Ureter (tissue), 1 donor: ENCODE data around the gene PRKG1. TPM values are rescaled to one million over a fixed set of nuclear protein-coding genes. Genes with fewer than 3 reads are reported as not detected.

Experiments used
- DNase-seq: peaks from one replicate; pipeline ENCODE4 v3.0.0-alpha.2; 2020; ENCODE audit warnings: low spot score
- total RNA-seq: library from RNA; stranded (reverse); gene quantifications from one replicate; pipeline ENCODE4 v1.2.4, GENCODE V29; 2023
- donor health status: DM: yes; HTN: yes; CAD: no.

PRKG1 gene
- total RNA-seq, result 25.4 TPM

DNA sequence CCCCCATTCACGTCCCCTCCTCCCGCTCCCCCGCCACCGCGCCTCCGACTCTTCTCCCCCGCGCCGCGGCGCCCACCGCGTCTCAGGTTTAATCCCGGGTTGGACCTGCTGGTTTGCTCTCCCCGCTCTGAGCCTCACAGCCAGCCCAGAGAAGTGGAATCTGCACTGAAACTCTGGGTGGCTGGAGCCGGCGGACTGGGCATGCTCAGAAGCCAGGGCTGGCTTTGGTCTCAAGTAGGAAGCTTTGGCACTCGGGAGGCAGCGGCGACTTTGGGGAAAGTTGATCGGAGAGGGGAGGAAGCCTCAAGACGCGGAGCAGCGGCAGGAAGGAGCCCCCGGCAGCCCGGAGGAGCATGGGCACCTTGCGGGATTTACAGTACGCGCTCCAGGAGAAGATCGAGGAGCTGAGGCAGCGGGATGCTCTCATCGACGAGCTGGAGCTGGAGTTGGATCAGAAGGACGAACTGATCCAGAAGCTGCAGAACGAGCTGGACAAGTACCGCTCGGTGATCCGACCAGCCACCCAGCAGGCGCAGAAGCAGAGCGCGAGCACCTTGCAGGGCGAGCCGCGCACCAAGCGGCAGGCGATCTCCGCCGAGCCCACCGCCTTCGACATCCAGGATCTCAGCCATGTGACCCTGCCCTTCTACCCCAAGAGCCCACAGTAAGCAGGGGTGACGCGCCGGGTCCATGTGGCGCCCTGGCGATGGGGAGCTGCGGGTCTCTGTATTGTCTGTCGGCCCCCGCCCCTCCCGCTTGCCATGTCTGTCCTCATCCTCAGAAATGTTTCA is at the start of gene PRKG1:
PRKG1 (plus strand) TSS at position 250 of the 791 bp plus-strand sequence.
- DNase-seq, result peak; percentile 84

DNA sequence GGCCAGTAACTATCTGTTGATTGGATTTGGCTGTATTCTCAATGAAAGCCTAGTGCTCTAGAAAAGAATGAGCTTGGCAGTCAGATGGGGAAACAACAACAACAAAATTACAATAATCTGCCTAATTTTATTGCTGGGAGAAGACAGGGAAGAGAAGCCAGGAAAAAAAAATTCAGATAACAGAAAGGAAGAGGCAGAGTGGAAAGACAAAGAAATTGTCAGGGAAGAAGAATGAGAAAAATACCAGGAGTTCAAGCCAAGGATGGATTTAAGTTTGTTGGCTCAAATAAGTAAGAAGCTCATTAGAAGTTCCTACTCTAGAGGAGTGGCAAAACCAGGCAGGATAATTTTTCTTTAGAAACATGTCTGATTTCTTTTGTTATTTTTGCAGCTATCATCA is 45.9 kb upstream of the PRKG1 start:
- DNase-seq, result no peak

DNA sequence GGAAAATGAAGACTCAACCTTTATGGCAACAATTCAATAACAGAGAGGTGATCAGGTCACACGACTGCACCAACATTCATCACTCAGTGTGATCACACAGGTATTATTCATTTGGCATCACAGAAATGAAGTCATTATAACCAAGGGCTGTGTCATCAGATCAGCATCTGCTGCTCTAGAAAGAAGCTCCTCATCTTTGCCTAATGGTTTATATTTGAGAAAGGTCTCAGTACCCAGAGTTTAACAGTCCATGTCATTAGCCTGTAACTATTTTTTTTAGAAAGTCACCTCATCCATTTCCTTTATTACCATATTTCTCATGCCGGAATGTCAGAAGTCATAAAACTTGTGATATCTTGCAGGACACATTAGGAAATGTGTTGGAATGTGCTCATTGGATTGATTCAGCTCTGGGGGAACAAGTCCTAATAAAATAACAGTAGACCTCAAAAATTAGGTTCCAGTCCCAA is 45.1 kb upstream of the PRKG1 start:
- no peak for DNase-seq

DNA sequence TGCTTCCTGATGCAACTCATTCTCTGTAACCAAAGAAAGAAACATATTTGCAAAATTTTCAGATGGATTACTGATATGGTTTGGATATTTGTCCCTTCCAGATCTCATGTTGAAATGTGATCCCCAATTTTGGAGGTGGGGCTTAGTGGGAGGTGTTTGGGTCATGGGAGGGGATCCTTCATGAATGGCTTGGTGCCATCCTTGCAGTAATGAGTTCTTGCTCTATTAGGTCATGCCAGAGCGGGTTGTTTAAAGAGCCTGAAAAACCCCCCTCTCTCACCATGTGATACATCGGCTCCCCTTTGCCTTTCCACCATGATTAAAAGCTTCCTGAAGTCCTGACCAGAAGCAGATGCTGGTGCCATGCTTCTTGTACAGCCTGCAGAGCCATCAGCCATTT is 43.8 kb upstream of the PRKG1 start:
- no peak for DNase-seq

DNA sequence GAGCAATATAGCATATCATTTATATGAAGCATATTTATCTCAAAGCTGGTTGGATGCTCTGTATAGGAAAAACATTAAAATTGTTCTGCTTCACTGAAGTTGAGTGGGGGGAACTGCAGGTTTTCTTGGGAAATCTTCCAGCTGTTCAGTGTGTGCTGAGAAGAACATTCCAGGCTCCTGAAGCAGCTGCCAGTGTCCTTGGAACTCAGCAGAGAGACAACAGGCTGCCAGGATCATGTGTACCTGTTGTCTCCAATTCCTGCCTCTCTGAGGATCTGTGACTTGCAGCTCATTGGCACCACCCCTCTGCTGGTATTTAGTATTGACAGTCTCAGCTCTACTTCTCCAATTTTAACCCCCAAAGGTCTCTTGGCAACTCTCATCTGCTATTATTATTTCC is 42.3 kb upstream of the PRKG1 start:
- no peak for DNase-seq

DNA sequence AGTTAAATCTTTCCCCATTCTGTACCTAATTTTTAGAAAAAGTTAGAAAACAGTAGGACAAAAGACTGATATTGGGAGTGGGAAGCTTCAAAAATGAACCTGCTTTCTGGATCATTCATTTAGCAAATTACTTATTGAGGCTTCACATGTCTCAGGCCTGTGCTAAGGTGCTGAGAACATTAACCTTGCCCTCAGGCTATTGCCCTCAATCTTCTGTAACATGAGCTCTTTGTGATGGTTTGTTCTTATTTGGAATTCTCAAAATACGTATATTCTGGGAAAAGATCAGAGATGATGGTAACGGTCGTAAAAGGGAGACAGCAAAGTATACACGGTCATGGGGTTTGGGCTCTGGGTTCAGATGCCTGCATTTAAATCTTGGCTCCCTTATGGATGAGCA is 39.5 kb upstream of the PRKG1 start:
- DNase-seq, result no peak

DNA sequence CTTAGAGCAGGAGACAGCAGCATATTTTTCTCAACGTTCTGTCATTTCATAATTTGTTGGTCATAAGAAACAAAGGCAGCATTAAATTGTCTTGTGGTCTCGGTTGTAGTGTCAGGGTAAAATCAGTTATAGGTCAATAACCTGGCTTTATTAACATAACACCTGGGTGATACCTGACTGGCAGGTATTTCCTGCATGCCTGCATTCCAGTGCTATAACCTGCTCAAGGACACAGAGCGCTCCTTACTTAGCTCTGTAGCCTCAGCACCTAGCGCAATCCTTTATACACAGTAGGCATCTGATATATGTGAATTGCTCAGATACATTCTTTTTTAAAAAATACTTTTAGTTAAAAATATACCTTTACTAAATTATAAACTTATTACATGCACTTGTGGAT is 38.9 kb upstream of the PRKG1 start:
- peak; percentile 78 for DNase-seq

DNA sequence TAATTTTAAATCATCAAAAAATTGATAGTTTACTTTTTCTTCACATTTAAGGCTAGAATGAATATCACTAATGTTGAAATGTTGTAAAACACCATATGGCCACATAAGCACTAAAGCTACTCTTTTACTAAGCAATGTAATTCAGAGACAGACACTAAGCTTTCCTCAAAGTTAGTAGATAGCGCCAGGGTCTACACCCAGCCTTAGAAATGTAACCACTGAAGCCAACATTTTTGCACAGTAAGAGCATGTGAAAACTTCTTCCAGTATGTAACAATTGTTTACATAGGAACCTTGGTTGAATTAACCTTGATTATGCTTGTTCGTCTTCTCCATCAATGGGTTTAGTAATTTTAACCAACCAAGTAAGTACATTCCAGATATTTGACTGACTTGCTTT is 28.4 kb upstream of the PRKG1 start:
- no peak for DNase-seq

DNA sequence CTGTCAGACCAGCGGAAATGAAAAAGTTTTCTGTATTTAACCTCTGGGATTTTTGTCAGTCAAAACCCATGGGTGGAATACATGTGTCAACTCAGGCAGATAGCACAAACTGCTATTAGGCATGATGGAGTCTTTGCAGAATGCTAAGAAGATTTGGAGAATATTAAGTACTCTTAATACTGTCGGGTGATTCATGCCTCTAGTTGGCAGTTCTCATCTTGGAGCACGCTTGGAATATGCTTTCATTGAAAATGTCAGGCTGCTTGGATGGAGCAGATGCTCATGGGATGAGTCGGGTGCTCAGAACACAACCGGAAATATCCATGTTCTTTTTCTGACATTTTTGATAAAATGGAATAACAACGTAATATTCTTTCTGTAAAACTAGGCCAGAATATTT is 27.6 kb upstream of the PRKG1 start:
- no peak for DNase-seq

DNA sequence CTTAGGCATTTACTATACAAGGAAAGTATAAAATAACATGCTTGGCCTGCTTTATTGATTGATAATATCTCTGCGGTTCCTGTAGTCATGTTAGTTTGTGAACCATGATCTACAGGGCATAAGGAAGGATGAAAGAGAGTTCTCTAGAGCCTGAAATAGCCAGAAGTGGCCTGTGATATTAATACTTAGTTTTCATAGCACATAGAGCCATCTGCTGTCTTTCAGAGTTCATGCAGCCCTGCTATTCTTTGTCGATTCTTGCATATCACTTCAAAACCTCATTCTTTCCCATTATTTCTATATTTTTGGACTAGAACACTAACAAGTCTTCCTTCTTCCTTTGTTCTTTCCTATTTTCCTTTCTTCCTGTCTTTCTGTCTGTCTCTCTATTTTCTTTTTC is 26.4 kb upstream of the PRKG1 start:
- DNase-seq, result no peak

DNA sequence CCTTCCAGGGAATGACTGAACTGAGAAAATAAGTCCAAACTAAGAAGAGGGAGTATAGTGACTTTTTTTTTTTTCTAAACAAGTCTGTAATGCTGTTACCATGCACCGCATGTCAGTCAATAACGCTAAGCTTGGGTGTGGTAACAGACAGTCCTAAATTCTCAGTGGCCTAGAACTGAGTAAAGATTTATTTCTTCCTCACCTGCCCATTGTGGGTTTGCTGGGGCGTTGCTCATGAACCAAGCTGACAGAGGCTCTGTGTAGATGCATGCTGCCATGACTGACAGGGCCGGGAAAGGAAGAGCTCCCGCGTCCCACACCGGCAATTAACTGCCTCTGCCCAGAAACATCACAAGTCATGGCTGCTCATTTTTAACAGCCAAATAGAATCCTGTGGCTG is 25.5 kb upstream of the PRKG1 start:
- DNase-seq, result no peak

DNA sequence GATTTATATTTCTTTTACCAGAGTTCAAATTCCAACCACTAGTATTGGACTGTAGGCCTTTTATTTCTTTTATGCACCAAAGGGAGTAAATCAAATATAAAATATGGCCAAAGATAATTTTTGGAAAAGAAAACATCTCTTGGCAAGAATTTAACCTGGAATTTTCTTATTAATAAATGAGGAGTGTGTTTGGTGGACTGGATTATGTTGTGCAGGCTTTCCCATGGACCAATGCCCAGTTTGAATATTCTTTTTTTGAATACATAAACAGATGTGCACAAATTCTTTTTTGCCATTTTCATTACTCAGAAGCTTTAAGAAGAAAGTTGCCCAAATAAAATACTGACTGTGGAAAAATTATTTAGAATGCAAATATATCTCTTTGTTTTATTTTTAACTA is 22.1 kb upstream of the PRKG1 start:
- no peak for DNase-seq

DNA sequence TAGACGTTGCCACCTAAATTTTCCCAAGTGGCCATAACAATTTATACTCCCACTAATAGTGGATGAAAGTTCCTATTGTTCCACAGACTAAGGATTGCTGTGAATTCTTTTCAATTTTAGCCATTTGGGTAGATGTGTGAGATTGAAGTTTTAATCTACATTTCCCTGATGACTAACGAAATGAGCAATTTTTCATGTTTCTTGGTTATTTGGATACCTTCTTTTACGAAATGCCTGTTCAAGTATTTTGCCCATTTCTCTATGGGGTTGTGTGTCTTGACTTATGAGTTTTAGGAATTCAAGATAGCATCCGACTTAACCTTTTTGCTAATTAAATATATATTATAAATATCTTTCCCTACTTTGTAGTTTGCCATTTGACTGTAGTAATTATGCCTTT is 16.4 kb upstream of the PRKG1 start:
- no peak for DNase-seq

DNA sequence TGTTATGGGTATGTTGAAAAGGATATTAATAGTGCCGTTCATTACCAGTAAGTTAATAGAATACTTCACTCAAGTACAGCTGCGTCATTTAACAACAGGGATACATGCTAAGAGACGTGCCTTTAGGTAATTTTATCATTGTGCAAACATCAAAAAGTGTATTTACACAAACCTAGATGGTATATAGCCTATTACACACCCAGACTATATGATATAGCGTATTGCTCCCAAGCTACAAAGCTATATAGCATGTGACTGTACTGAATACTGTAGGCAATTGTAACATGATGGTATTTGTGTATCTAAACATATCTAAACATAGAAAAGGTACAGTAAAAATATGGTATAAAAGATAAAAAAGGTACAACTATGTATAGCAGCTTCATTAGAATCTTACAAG is 11.1 kb upstream of the PRKG1 start:
- DNase-seq, result no peak

DNA sequence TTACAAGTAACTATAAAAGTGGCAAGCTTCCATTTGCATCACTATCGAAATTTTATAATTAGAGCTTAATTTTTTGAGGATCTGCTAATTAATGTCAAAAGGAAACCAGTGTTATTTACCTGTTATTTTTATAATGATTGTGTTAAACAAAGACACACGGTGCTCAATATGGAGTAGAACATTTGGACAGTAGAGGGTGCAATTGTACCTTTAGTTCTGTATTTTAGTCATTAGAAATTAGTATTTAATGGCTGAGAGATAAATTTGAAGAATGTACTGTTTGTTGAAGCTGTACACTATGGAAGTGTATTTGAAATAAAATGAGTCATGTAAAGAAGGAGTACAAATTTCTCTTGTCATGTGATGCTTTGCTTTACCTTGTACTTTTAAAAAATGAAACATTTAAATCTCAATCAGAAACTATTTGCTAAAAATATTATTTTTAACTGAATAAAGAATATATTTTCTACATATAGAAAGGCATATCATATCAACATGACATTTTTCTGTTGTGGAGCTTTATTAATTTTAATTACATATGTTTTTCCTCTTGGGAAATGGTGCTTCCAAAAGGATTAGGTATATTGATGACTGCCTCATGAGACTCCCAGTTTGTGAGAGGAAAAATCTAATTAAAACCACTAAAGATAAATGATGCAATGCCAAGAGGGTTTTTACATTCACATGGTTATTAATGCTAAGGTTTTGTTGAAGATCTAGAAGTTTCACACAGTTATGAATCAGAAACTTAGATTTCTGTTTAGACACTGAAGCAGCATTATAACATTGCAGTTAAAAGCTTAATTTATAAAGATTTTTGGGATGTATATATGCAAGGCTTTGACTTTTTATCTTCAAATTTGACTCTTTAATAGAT is 10.4 kb upstream of the PRKG1 start:
- no peak for DNase-seq

DNA sequence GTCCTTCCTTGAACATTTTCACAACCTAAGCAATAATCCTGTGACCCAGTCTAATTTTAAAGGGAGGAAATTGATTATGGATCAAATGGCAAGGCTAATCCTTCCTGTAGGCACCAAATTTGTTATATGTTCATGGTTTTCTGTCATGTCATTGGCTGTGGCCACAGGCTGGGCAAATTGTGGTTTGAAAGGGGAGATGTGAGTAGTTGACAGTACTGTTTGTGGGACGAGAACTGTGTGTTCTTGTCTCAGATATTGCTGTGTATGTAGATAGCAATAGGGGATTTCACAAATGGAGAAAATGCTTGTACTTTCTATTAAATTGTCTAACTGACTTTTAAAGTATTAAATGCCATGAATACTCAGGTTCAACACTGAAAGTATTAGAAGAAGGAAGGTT is 8.1 kb upstream of the PRKG1 start:
- no peak for DNase-seq

DNA sequence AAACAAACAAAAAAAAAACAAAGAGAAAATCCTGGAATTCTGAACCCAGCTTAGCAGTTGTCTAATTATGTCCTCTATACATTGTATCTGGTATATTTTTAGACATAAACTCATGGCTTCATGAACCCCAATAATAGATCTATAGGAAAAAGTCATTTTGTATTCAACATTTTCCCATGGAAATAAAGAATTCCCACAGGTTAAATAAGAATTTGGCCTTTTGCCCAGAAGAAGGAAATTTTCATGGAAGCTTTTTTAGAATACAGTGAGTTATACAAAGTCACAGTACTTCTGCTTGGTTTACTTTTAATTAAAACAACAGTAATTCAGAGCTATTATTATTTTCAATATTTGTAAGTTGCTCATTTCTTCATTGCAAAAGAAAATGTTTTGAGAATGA is 2.1 kb upstream of the PRKG1 start:
- DNase-seq, result no peak

DNA sequence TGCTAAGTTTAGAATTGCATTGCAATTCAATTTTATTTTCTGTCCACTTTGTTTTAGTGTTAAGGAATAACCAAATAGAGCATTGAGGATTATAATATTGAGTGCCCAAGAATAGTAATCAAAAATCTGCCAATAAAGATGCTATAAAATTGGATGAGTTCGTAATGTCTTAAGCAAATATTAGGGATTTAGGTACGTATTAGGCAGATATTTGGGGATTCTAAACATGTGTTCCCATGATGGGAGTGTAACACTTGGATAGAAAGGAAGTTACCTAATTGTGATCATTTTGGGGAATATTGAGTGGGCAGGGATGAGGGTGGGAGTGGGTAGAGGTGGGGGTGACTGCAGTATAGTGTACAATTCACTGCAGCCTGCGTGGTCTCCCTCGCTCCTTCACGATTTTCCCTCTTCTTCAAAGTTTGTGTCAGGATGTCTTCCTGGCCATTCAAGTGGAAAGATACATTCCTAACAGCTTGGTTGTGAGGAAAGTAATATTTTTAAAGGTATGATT is 1.3 kb upstream of the PRKG1 start:
- no peak for DNase-seq

DNA sequence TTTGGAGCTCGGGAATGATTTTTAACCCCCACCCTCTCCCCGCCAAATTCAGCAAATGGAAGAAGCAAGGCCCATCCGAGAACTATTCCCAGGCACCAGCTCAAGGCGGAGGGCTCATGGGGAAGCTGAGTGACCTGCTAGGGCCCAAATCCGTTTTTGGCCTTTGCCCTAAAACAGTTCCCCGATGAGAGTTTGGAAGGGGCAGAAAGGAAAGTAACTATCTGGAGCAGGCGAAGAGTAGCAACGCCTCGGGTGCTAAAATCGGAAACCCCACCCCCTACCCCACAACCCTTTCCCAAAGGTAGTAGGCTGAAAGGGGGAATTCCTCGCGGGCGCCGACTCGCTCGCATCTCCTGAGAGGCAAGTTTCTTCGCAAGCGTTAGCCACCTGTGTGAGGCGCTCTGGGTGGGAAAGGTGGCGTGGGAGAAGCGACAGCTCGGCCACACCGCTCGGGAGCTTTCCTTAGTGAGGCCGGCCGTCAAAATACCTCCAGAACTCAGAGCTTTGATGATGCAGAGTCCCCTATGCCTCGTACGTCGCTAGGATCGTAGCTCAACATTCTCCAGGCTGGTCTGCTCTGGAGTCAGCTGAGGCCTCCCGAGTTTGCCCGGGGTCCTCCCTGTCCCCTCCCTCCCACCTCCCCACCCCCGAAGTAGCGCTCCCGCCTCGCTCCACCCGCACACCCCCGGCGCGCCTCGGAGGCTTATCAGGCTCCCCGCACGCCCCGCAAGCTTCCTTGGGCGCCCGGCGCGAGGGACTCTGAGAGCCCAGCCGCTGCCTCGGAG is 642 bp upstream of the PRKG1 start:
- no peak for DNase-seq

DNA sequence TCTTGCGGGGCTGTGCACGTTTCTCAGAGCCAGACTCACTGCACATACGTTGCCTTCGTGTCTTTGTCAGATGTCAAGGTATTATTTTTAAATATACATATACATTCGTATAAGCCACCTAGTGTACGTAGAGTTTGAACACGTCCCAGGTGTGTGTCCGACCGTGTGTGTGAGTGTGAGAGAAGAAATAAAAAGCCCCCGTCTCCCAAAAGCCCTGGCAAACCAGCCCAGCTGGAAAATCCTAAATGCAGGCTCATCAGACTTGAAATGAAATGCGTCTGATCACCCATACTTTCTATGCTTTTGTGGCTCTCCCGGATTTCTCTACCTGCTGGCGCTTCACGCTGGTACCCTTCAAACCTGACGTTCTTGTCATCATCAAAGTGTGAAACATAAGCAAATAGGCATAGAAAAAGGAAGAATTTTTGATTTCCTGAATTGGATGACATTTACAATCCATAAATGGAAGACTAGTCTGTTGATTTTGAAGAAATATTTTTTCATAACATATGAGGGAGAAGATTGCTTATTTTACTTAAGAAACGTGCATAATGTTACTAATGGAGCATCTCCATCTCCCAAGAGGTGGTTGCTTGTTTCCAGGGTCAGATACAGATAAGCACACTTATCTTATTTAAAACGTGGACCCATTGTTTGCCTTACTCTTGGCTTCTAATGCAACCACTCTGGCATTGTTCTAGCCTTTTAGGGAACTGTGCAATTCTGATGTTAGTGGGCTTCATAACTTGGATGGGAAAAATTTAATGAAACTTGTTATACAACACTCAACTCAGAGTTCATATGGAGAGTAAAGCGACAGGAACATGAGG is 971 bp downstream of the PRKG1 start:
- no peak for DNase-seq

DNA sequence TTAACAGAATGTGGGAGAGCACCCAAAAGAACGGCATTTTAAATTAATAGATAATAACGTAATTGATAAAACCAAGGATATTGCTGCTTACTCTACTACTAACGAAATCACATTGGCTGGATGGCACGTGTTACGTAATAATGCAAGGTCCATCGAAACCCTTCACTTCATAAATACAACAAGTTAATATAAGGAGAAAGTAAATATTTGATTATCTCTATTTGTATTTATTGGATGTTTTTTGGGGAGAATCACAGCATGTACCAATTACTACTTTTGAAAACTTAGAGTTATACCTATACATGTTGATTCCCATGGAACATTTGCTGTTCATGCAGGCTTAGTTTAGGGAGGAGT is 1.6 kb downstream of the PRKG1 start:
- no peak for DNase-seq
